Calu3 (cell line): Measurements from ENCODE around the gene DSCAML1. TPM values are rescaled to one million over a fixed set of nuclear protein-coding genes. Genes with fewer than 3 reads are reported as not detected.

Experiments
- BruUV-seq: library from RNA; stranded (reverse); fragments of 400-500 nt; replicated peaks from 2 replicates; lab custom pipeline; 2021; lab: Mats Ljungman, UMichigan
- CTCF ChIA-PET: fragments of 300-600 bp; sonication (Branson Sonifier 250); formaldehyde crosslinking; loops from one replicate; lab custom pipeline; 2022; ENCODE audit warnings: antibody characterized with exemption; lab: Charles Lee
- DNase-seq: peaks from one replicate; pipeline ENCODE4 v3.0.0; 2022
- H3K27ac Mint-ChIP-seq: one replicate; pipeline ENCODE4 v1.8.0; 2022; ENCODE audit warnings: mixed read lengths; ENCODE audit not compliant: unreplicated experiment
- H3K27me3 Mint-ChIP-seq: one replicate; pipeline ENCODE4 v1.8.0; 2022; ENCODE audit warnings: mixed read lengths; ENCODE audit not compliant: unreplicated experiment
- H3K36me3 Mint-ChIP-seq: one replicate; pipeline ENCODE4 v1.8.0; 2022; ENCODE audit warnings: mild to moderate bottlenecking, moderate library complexity, mixed read lengths; ENCODE audit not compliant: insufficient read depth, unreplicated experiment
- H3K4me1 Mint-ChIP-seq: one replicate; pipeline ENCODE4 v1.8.0; 2022; ENCODE audit warnings: mild to moderate bottlenecking, low read depth, mixed read lengths; ENCODE audit not compliant: unreplicated experiment
- H3K4me3 Mint-ChIP-seq: one replicate; pipeline ENCODE4 v1.8.0; 2022; ENCODE audit warnings: mild to moderate bottlenecking, low read depth, moderate library complexity, mixed read lengths; ENCODE audit not compliant: unreplicated experiment
- H3K9me3 Mint-ChIP-seq: one replicate; pipeline ENCODE4 v1.8.0; 2022; ENCODE audit warnings: low read depth, mixed read lengths; ENCODE audit not compliant: unreplicated experiment
- CTCF ChIP-seq: fragments of 200-600 bp; IDR thresholded peaks from one replicate; pipeline ENCODE4 v1.8.0; 2022; ENCODE audit warnings: antibody characterized with exemption; ENCODE audit not compliant: unreplicated experiment
- intact Hi-C: fragments of 100-400 bp; cut with micrococcal nuclease; formaldehyde crosslinking; loops from one replicate; pipeline ENCODE4 v1.10.0; 2022; ENCODE audit not compliant: unreplicated experiment
- total RNA-seq: library from RNA; stranded (reverse); gene quantifications from 2 replicates; pipeline ENCODE4 v1.2.3, GENCODE V29; 2022

DSCAML1 gene
- total RNA-seq, 1 experiment from 2014 or later: 0.07 TPM

- TF ChIP-seq CTCF: no peak
- BruUV-seq: no TSS peak
- H3K36me3 Mint-ChIP-seq: no peaks in the 10 kb centered on the region
- no peak overlapping the region for H3K4me3 Mint-ChIP-seq
- CTCF ChIA-PET: no interaction called here
- intact Hi-C loops: no loop called here
- H3K9me3 Mint-ChIP-seq: no peaks in the 10 kb centered on the region
- no peak overlapping the region for H3K27ac Mint-ChIP-seq
- peaks cover 49% of the 10 kb centered on the region for H3K27me3 Mint-ChIP-seq
- no peaks in the 10 kb centered on the region for H3K4me1 Mint-ChIP-seq
- DNase-seq: no peak
Measured at GRCh38 chr11:117629146-117629545, 167.9 kb downstream of the DSCAML1 start.

DNA sequence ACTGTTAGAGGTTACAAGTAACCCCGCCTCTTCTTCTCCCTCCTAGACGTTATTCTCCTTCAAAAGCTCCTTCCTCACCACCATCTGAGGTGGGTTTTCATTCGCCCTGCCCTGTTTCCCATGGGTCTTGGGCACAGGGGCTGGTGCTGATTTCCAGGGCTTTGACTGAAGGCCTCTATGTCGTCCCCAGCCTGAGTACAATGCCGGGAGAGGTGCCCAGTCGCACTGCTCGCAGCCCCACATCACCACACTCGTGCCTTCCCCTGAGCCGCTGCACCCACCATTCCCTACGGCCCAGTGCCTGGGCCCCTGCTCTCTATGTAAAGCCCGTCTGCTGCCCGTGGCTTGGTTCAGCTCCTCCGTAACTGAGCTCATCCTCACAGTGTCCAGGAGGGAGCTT, 169.8 kb downstream of the DSCAML1 start:
- no peak overlapping the region for H3K4me3 Mint-ChIP-seq
- DNase-seq: no peak
- no peaks in the 10 kb centered on the region for H3K36me3 Mint-ChIP-seq
- H3K9me3 Mint-ChIP-seq: no peaks in the 10 kb centered on the region
- intact Hi-C loops: no loop called here
- CTCF ChIA-PET: no interaction called here
- no peak for TF ChIP-seq CTCF
- no TSS peak for BruUV-seq
- H3K27me3 Mint-ChIP-seq: peaks cover 56% of the 10 kb centered on the region
- H3K27ac Mint-ChIP-seq: no peak overlapping the region
- no peaks in the 10 kb centered on the region for H3K4me1 Mint-ChIP-seq

DNA sequence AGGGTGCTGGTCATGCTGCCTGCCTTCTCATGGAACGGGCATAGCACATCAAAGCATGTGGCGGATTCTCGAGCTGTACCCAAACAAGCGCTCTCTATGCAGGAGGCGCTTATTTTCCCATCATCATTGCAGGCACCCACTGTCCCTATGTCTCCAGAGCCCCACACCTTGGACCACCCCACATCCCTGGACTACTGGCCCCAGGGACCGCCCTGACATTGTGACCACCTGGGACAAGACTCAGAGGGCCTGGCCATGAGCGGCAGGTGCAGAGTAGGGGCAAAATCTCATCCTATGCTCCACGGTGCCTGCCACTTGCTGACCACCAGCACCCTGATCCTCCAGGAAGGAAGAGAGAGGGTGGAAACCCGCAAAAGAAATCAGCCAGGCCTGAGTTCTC, 170.4 kb downstream of the DSCAML1 start:
- TF ChIP-seq CTCF: no peak
- no peaks in the 10 kb centered on the region for H3K4me1 Mint-ChIP-seq
- CTCF ChIA-PET: no interaction called here
- no TSS peak for BruUV-seq
- no peak overlapping the region for H3K27ac Mint-ChIP-seq
- H3K4me3 Mint-ChIP-seq: no peak overlapping the region
- H3K27me3 Mint-ChIP-seq: peaks cover 56% of the 10 kb centered on the region
- DNase-seq: no peak
- H3K9me3 Mint-ChIP-seq: no peaks in the 10 kb centered on the region
- no peaks in the 10 kb centered on the region for H3K36me3 Mint-ChIP-seq
- intact Hi-C loops: no loop called here

- intact Hi-C loops: no loop called here
- no peaks in the 10 kb centered on the region for H3K4me1 Mint-ChIP-seq
- CTCF ChIA-PET: no interaction called here
- BruUV-seq: no TSS peak
- no peaks in the 10 kb centered on the region for H3K36me3 Mint-ChIP-seq
- H3K4me3 Mint-ChIP-seq: no peak overlapping the region
- H3K27ac Mint-ChIP-seq: no peak overlapping the region
- TF ChIP-seq CTCF: no peak
- DNase-seq: no peak
- H3K9me3 Mint-ChIP-seq: no peaks in the 10 kb centered on the region
- H3K27me3 Mint-ChIP-seq: peaks cover 61% of the 10 kb centered on the region
Measured at GRCh38 chr11:117625237-117625636, 171.8 kb downstream of the DSCAML1 start.
